H1 (cell line): Measurements from ENCODE around the gene SHISAL2B. TPM values are rescaled to one million over a fixed set of nuclear protein-coding genes. Genes with fewer than 3 reads are reported as not detected.

ENCODE experiments used
- polyA plus RNA-seq, 7 experiments: library from polyadenylated mRNA; depleted of rRNA in 3 of 7; stranded (reverse) in 5 of 7; unstranded in 2 of 7; fragments of >200 nt in 5 of 7; fragments of 200-250 nt in 2 of 7; gene quantifications; 1 replicate in 5 of 7; 2 replicates in 1 of 7; 4 replicates in 1 of 7; pipeline versions ENCODE4 v1.2.1 to v1.2.3, GENCODE V29; 2011 to 2013; ENCODE audit warnings: missing spikeins in 2 of 7, mixed read lengths in 2 of 7
- total RNA-seq: library from RNA; stranded (reverse); fragmentation: NEBNext Ultra II Directional; extraction: Animal tissue kit (Norgen Biotek cat#: 25700); gene quantifications from 2 replicates; pipeline ENCODE4 v1.2.1, GENCODE V29; 2021

Gene SHISAL2B
- total and polyA plus RNA-seq, 2 of the 8 experiments (the other 6 are each of a cell fraction or from before 2014, with no cell fraction given): 10.6 to 14.2 TPM

Other genes starting within 250 kb of the SHISAL2B start
- gene RGS7BP, start 184.5 kb upstream of the SHISAL2B start, total RNA-seq: 2.3 TPM in 2 replicates
- 0.65 and 1.1 TPM in 2 replicates for gene RGS7BP, start 184.5 kb upstream of the SHISAL2B start, polyA plus RNA-seq (2011; rRNA removed)
- 37.2 and 39.0 TPM in 2 replicates for gene SREK1IP1, start 78.2 kb downstream of the SHISAL2B start, total RNA-seq
- 4.0 and 6.2 TPM in 2 replicates for gene SREK1IP1, start 78.2 kb downstream of the SHISAL2B start, polyA plus RNA-seq (2011; rRNA removed)
- gene CWC27, start 78.4 kb downstream of the SHISAL2B start, total RNA-seq: 41.1 and 43.4 TPM in 2 replicates
- 10.7 and 24.9 TPM in 2 replicates for gene CWC27, start 78.4 kb downstream of the SHISAL2B start, polyA plus RNA-seq (2011; rRNA removed)